HepG2 (cell line): ENCODE measurements around the gene ZNF30. TPM values are rescaled to one million over a fixed set of nuclear protein-coding genes. Genes with fewer than 3 reads are reported as not detected.

ENCODE experiments used
- CBX1 ChIP-seq: IDR thresholded peaks from one replicate; pipeline ENCODE4 v1.6.1; 2016; ENCODE audit warnings: antibody characterized with exemption, low read depth
- CEBPG ChIP-seq: IDR thresholded peaks from 2 replicates; pipeline ENCODE4 v1.6.1; 2016
- CENPT ChIP-seq: sonication (generic); formaldehyde crosslinking; IDR thresholded peaks from 2 replicates; pipeline ENCODE4 v1.8.0; 2022; ENCODE audit warnings: low read depth, mild to moderate bottlenecking, moderate library complexity, missing genetic modification reagents
- FOSL2 ChIP-seq: sonication (generic); formaldehyde crosslinking; IDR thresholded peaks from 2 replicates; pipeline ENCODE4 v1.4.0; 2020; ENCODE audit warnings: missing genetic modification reagents
- FOXP4 ChIP-seq: sonication (generic); formaldehyde crosslinking; IDR thresholded peaks from 2 replicates; pipeline ENCODE4 v1.4.0; 2020; ENCODE audit warnings: missing genetic modification reagents
- HHEX ChIP-seq: IDR thresholded peaks from 2 replicates; pipeline ENCODE4 v1.6.1; 2016; ENCODE audit warnings: control low read depth
- HNF4A ChIP-seq: sonication (generic); formaldehyde crosslinking; IDR thresholded peaks from 2 replicates; pipeline ENCODE4 v1.4.0; 2020; ENCODE audit warnings: missing genetic modification reagents
- JUN ChIP-seq: sonication (generic); formaldehyde crosslinking; IDR thresholded peaks from 2 replicates; pipeline ENCODE4 v1.4.0; 2020; ENCODE audit warnings: mild to moderate bottlenecking, missing genetic modification reagents
- MTA1 ChIP-seq: sonication (generic); formaldehyde crosslinking; IDR thresholded peaks from 2 replicates; pipeline ENCODE4 v1.4.0; 2020; ENCODE audit warnings: missing genetic modification reagents, mild to moderate bottlenecking, borderline replicate concordance
- NCOA2 ChIP-seq: sonication (generic); formaldehyde crosslinking; IDR thresholded peaks from 2 replicates; pipeline ENCODE4 v1.8.0; 2022; ENCODE audit warnings: inconsistent platforms
- NKX3-1 ChIP-seq: sonication (generic); formaldehyde crosslinking; IDR thresholded peaks from 2 replicates; pipeline ENCODE4 v1.5.0; 2020; ENCODE audit warnings: missing genetic modification reagents
- NPAS2 ChIP-seq: sonication (generic); formaldehyde crosslinking; IDR thresholded peaks from 2 replicates; pipeline ENCODE4 v1.8.0; 2022; ENCODE audit warnings: mild to moderate bottlenecking, missing genetic modification reagents, borderline replicate concordance
- RCOR2 ChIP-seq: IDR thresholded peaks from 2 replicates; pipeline ENCODE4 v1.6.1; 2016; ENCODE audit warnings: missing biosample characterization, missing genetic modification reagents
- SALL1 ChIP-seq: sonication (generic); formaldehyde crosslinking; IDR thresholded peaks from 2 replicates; pipeline ENCODE4 v1.8.0; 2022; ENCODE audit warnings: mild to moderate bottlenecking, missing genetic modification reagents
- SIX4 ChIP-seq: sonication (generic); formaldehyde crosslinking; IDR thresholded peaks from 2 replicates; pipeline ENCODE4 v1.4.0; 2020; ENCODE audit warnings: missing genetic modification reagents
- SOX13 ChIP-seq, 3 experiments: fragments of 450-650 bp in 1 of 3; sonication (generic) in 1 of 3; formaldehyde crosslinking in 1 of 3; IDR thresholded peaks in 2 of 3; conservative IDR thresholded peaks in 1 of 3; 2 replicates each; pipeline versions ENCODE4 v1.5.0 to v1.6.1; 2016 to 2020; ENCODE audit warnings: antibody characterized with exemption in 1 of 3, mild to moderate bottlenecking in 1 of 3, missing compliant biosample characterization in 1 of 3, missing genetic modification reagents in 1 of 3, moderate library complexity in 1 of 3
- SPEN ChIP-seq: sonication (generic); formaldehyde crosslinking; IDR thresholded peaks from 2 replicates; pipeline ENCODE4 v1.5.1; 2020; ENCODE audit warnings: low read depth, mild to moderate bottlenecking, missing genetic modification reagents
- TBP ChIP-seq: sonication (generic); formaldehyde crosslinking; IDR thresholded peaks from 2 replicates; pipeline ENCODE4 v1.5.0; 2020; ENCODE audit warnings: missing genetic modification reagents
- ZBTB33 ChIP-seq: sonication (generic); formaldehyde crosslinking; IDR thresholded peaks from 2 replicates; pipeline ENCODE4 v1.4.0; 2020; ENCODE audit warnings: missing genetic modification reagents
- ZC3H13 ChIP-seq: sonication (generic); formaldehyde crosslinking; IDR thresholded peaks from 2 replicates; pipeline ENCODE4 v1.8.1; 2023; ENCODE audit warnings: mild to moderate bottlenecking, missing genetic modification reagents, moderate library complexity
- ZEB1 ChIP-seq: IDR thresholded peaks from 2 replicates; pipeline ENCODE4 v1.6.1; 2012; ENCODE audit warnings: mild to moderate bottlenecking, low read depth, inconsistent platforms; ENCODE audit not compliant: insufficient replicate concordance
- ZNF143 ChIP-seq: sonication (generic); formaldehyde crosslinking; IDR thresholded peaks from 2 replicates; pipeline ENCODE4 v1.4.0; 2020; ENCODE audit warnings: missing genetic modification reagents
- ZNF251 ChIP-seq: sonication (generic); formaldehyde crosslinking; IDR thresholded peaks from 2 replicates; pipeline ENCODE4 v1.9.0; 2021; ENCODE audit warnings: mild to moderate bottlenecking, missing genetic modification reagents
- ZNF337 ChIP-seq: sonication (generic); formaldehyde crosslinking; IDR thresholded peaks from 2 replicates; pipeline ENCODE4 v1.5.1; 2020; ENCODE audit warnings: missing genetic modification reagents, low read depth, mild to moderate bottlenecking, borderline replicate concordance
- ZNF546 ChIP-seq: sonication (generic); formaldehyde crosslinking; conservative IDR thresholded peaks from 2 replicates; pipeline ENCODE4 v1.8.1; 2023; ENCODE audit warnings: mild to moderate bottlenecking, missing genetic modification reagents
- ZNF710 ChIP-seq: sonication (generic); formaldehyde crosslinking; IDR thresholded peaks from 2 replicates; pipeline ENCODE4 v1.5.0; 2020; ENCODE audit warnings: mild to moderate bottlenecking, missing genetic modification reagents, borderline replicate concordance
- ZNF878 ChIP-seq: sonication (generic); formaldehyde crosslinking; IDR thresholded peaks from 2 replicates; pipeline ENCODE4 v1.8.1; 2023; ENCODE audit warnings: mild to moderate bottlenecking, missing genetic modification reagents, moderate library complexity
- ZSCAN12 ChIP-seq: sonication (generic); formaldehyde crosslinking; IDR thresholded peaks from 2 replicates; pipeline ENCODE4 v1.9.0; 2021; ENCODE audit warnings: mild to moderate bottlenecking, missing genetic modification reagents
- polyA plus RNA-seq, 8 experiments: library from polyadenylated mRNA; depleted of rRNA in 3 of 8; stranded (reverse) in 7 of 8; unstranded in 1 of 8; fragments of >200 nt; fragmentation: Illumina TruSeq in 4 of 8; extraction: Trizol in 4 of 8; gene quantifications; 2 replicates each; pipeline versions ENCODE4 v1.2.1 to v1.2.3, GENCODE V29; 2011 to 2016; ENCODE audit warnings: low read depth in 4 of 8, missing spikeins in 1 of 8, mixed read lengths in 1 of 8; ENCODE audit not compliant: insufficient read depth in 1 of 8
- total RNA-seq, 5 experiments: library from RNA; depleted of rRNA; stranded (reverse); fragments of >200 nt; fragmentation: Illumina TruSeq; extraction: Trizol; gene quantifications; 2 replicates each; pipeline ENCODE4 v1.2.3, GENCODE V29; 2016; ENCODE audit warnings: low read depth in 1 of 5

The ZNF30 gene
- total and polyA plus RNA-seq, 2 of the 13 experiments (the other 11 are each of a cell fraction or from before 2014, with no cell fraction given), result 2.3 to 4.4 TPM

- no peak for TF ChIP-seq ZNF546 (CRISPR knock-in tag)
- TF ChIP-seq HNF4A (CRISPR knock-in tag), result no peak
- TF ChIP-seq SPEN (CRISPR knock-in tag), result 0 out of 2 replicates have a peak, but pooled peaks have one; percentile 35
- no peak for TF ChIP-seq ZEB1
- no peak for TF ChIP-seq ZC3H13 (CRISPR knock-in tag)
- TF ChIP-seq ZBTB33, result no peak
- TF ChIP-seq FOSL2 (CRISPR knock-in tag), result 0 out of 2 replicates have a peak, but pooled peaks have one; percentile 23
- 0 out of 2 replicates have a peak, but pooled peaks have one; percentile 19 for TF ChIP-seq SOX13 (IDR thresholded peaks at IDR 0.05)
- TF ChIP-seq SOX13 (CRISPR knock-in tag; conservative IDR thresholded peaks at IDR 0.05 in 1 of 2, IDR thresholded peaks at IDR 0.05 in 1 of 2), result peak in 1 of 2 experiments; percentile 74; a peak in 1 of 4 replicates
- no peak for TF ChIP-seq NPAS2 (CRISPR knock-in tag)
- peak; percentile 78 for TF ChIP-seq FOXP4 (CRISPR knock-in tag)
- no peak for TF ChIP-seq ZNF143
- TF ChIP-seq ZNF878, result no peak
- TF ChIP-seq NKX3-1 (CRISPR knock-in tag), result no peak
- no peak for TF ChIP-seq ZNF251 (CRISPR knock-in tag)
- no peak for TF ChIP-seq ZSCAN12 (CRISPR knock-in tag)
- TF ChIP-seq CBX1, result no peak
- no peak for TF ChIP-seq CENPT (CRISPR knock-in tag)
- no peak for TF ChIP-seq RCOR2 (CRISPR knock-in tag)
- TF ChIP-seq ZNF710 (CRISPR knock-in tag), result no peak
- TF ChIP-seq ZNF337, result 0 out of 2 replicates have a peak, but pooled peaks have one; percentile 35
- peak; percentile 86 for TF ChIP-seq CEBPG
- TF ChIP-seq SIX4 (CRISPR knock-in tag), result no peak; the same call in 1 of the 2 replicates
- TF ChIP-seq SALL1 (CRISPR knock-in tag), result peak; percentile 15; the same call in 1 of the 2 replicates
- no peak for TF ChIP-seq JUN (CRISPR knock-in tag)
- no peak for TF ChIP-seq TBP
- no peak for TF ChIP-seq HHEX (CRISPR knock-in tag)
- no peak for TF ChIP-seq MTA1 (CRISPR knock-in tag)
- TF ChIP-seq NCOA2 (CRISPR knock-in tag), result peak; percentile 46
These were observed 44.7 kb upstream of the ZNF30 start (continued) for GRCh38 chr19:34881982-34882381.
